Activated CD8-positive, alpha-beta memory T cell treated with anti-CD3 and anti-CD28 coated beads for 4 hours (primary cell): ENCODE results near the gene LIN7A.

Experiments used
- DNase-seq, 2 donors: peaks; one replicate each; pipeline ENCODE4 v3.0.0-alpha.2; 2020; ENCODE audit warnings: low read depth in 2 of 2

Gene LIN7A

GRCh38 chr12:80937391-80938238 lies at the start of gene LIN7A:
TSS of gene LIN7A (minus strand) at chr12:80937934. CDS start at chr12:80937722, 212 bp downstream.
- DNase-seq, result no peak

GRCh38 chr12:80986224-80986623 lies 48.5 kb upstream of the LIN7A start:
- DNase-seq, result no peak

GRCh38 chr12:80979816-80980215 lies 42.1 kb upstream of the LIN7A start:
- DNase-seq, result no peak

- DNase-seq, result no peak
These were observed 41.5 kb upstream of the LIN7A start for GRCh38 chr12:80979251-80979650.

- no peak for DNase-seq
These were observed 39.6 kb upstream of the LIN7A start for GRCh38 chr12:80977346-80977745.

GRCh38 chr12:80968326-80968725 lies 30.6 kb upstream of the LIN7A start:
- no peak for DNase-seq

- DNase-seq, result no peak
These were observed 29.8 kb upstream of the LIN7A start for GRCh38 chr12:80967565-80967964.

GRCh38 chr12:80966001-80966400 lies 28.3 kb upstream of the LIN7A start:
- DNase-seq, result no peak

- DNase-seq, result no peak
These were observed 20.4 kb upstream of the LIN7A start for GRCh38 chr12:80958162-80958561.

GRCh38 chr12:80954857-80955520 lies 17.3 kb upstream of the LIN7A start:
- DNase-seq, result no peak

- DNase-seq, result no peak
These were observed 14.7 kb upstream of the LIN7A start for GRCh38 chr12:80952443-80952842.

- DNase-seq, result no peak
These were observed 8.9 kb upstream of the LIN7A start for GRCh38 chr12:80946591-80946990.

GRCh38 chr12:80943338-80943737 lies 5.6 kb upstream of the LIN7A start:
- DNase-seq, result no peak

GRCh38 chr12:80941916-80942315 lies 4.2 kb upstream of the LIN7A start:
- DNase-seq, result no peak

- DNase-seq, result no peak
These were observed 1.7 kb upstream of the LIN7A start for GRCh38 chr12:80939231-80939950.

- no peak for DNase-seq
These were observed 663 bp upstream of the LIN7A start for GRCh38 chr12:80938397-80938796.

- no peak for DNase-seq
These were observed 918 bp downstream of the LIN7A start for GRCh38 chr12:80936642-80937390.

- no peak for DNase-seq
These were observed 1.4 kb downstream of the LIN7A start for GRCh38 chr12:80936353-80936641.

- DNase-seq, result no peak
These were observed 2.6 kb downstream of the LIN7A start for GRCh38 chr12:80935111-80935510.

GRCh38 chr12:80925983-80926382 lies 11.8 kb downstream of the LIN7A start:
- no peak for DNase-seq

GRCh38 chr12:80925237-80925636 lies 12.5 kb downstream of the LIN7A start:
- no peak for DNase-seq

GRCh38 chr12:80924437-80924836 lies 13.3 kb downstream of the LIN7A start:
- no peak for DNase-seq
